ENCODE results near the gene SPDEF. TPM values are rescaled to one million over a fixed set of nuclear protein-coding genes. Genes with fewer than 3 reads are reported as not detected.

The SPDEF gene
- total RNA-seq, 1 experiment from 2014 or later = 0.85 TPM

DNA sequence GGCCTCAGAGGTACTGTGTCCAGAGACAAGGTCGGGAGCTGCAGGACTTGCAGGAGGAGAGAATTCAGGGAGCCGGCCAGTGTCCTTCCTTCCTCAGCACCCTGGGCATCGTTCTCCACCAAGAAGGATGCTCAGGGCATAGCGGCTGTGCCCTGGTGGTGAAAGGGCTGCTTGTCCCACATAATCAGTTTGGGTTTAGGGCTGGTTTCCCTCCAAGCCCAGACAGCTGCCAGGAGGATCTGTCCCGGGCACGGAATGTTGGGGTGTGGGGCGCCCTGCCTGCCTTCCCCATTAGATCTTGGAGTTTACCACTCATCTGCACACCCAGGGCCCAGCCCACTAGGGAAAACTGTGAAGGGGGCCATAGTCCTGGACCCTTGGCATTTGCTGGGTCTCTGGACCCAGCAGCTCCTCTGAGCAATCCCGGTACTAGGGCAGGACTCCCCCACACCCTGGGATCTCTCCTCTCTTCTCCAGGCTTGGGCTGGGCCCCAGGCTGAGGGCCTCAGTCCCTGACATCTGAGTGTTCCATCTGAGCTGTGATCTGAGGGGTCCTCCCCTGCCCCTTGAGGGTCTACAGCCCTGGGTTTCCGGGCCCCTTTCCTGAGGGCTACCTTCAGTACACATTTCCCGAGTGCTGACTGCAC, 18.6 kb upstream of the SPDEF start:
- TF ChIP-seq, protein P1, sequence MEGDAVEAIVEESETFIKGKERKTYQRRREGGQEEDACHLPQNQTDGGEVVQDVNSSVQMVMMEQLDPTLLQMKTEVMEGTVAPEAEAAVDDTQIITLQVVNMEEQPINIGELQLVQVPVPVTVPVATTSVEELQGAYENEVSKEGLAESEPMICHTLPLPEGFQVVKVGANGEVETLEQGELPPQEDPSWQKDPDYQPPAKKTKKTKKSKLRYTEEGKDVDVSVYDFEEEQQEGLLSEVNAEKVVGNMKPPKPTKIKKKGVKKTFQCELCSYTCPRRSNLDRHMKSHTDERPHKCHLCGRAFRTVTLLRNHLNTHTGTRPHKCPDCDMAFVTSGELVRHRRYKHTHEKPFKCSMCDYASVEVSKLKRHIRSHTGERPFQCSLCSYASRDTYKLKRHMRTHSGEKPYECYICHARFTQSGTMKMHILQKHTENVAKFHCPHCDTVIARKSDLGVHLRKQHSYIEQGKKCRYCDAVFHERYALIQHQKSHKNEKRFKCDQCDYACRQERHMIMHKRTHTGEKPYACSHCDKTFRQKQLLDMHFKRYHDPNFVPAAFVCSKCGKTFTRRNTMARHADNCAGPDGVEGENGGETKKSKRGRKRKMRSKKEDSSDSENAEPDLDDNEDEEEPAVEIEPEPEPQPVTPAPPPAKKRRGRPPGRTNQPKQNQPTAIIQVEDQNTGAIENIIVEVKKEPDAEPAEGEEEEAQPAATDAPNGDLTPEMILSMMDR (conservative IDR thresholded peaks at IDR 0.05) = no peak
- no peak for TF ChIP-seq EZH2 (IDR thresholded peaks at IDR 0.05; ENCODE audit: low read depth)
- no peak for DNase-seq
- no peak overlapping the region for H3K27ac ChIP-seq
- BruUV-seq (replicated peaks) = no TSS peak
- no peaks in the 10 kb centered on the region for H3K9me2 ChIP-seq (ENCODE audit: insufficient read depth)
- no peak overlapping the region for H2AFZ ChIP-seq
- intact Hi-C loops (cut with micrococcal nuclease; ENCODE audit: unreplicated experiment) = no loop called here
- H3K4me3 ChIP-seq = no peak overlapping the region
- POLR2A ChIA-PET (ENCODE audit: unreplicated experiment) = interaction anchor here (0.6 kb wide), 1 partner anchor 320 kb away, joined by 16 read pairs; no protein-coding TSS in a partner anchor
- H3K27me3 ChIP-seq (ENCODE audit: insufficient read depth, low read depth) = no peaks in the 10 kb centered on the region
- no peak overlapping the region for H3K4me2 ChIP-seq
- H3K9me3 ChIP-seq (ENCODE audit: insufficient read depth, low read depth) = no peaks in the 10 kb centered on the region
- peaks cover 16% of the 10 kb centered on the region; the same call in 1 of the 2 replicates for H3F3A ChIP-seq (ENCODE audit: insufficient read depth, low read depth)
- H3K79me2 ChIP-seq (ENCODE audit: low read depth) = no peaks in the 10 kb centered on the region
- no peaks in the 10 kb centered on the region for H3K36me3 ChIP-seq (ENCODE audit: low read depth)
- H3K4me1 ChIP-seq (replicated peaks; ENCODE audit: insufficient read depth) = no peaks in the 10 kb centered on the region
- H4K20me1 ChIP-seq (ENCODE audit: insufficient read depth) = no peaks in the 10 kb centered on the region
- CTCF ChIA-PET = no interaction called here

DNA sequence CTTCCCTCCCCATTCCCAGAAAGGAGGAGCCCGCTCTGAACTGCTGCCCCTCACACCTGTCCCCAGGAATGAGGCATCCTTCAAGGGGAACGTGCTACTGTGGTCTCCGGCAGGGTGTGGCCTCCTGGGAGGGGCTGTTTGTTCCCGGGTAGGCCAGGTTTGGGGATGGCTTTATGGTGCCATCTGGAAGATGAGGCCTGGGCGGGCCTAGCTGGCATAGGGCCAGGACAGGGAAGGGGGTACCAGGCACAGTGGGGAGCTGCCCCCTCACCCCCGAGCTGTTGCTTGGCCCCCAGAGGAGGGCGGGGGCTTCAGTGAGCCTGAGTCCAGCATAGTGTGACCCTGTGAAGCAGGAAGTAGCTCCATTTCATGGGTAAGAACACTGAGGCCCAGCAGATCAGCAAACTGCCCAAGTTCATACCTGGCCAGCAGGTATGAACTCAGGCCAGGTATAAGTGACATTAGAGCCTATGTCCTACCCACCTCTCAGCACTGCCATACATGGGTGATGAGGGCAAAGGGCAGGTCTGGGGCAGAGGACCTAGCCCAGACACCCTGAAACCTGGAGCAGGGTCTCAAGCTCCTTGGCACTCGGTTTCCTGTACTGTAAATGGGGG, 17.5 kb upstream of the SPDEF start:
- Histone ChIP-seq H4K20me1 (ENCODE audit: insufficient read depth) (no peaks in the 10 kb centered on the region), H3K9me3 (ENCODE audit: insufficient read depth, low read depth) (no peaks in the 10 kb centered on the region), H3K9me2 (ENCODE audit: insufficient read depth) (no peaks in the 10 kb centered on the region), H3K4me2 (no peak overlapping the region), H3K4me1 (replicated peaks; ENCODE audit: insufficient read depth) (peaks cover 4% of the 10 kb centered on the region), H3K4me3 (no peak overlapping the region), H3K36me3 (ENCODE audit: low read depth) (no peaks in the 10 kb centered on the region), H3K27ac (no peak overlapping the region), H3K27me3 (ENCODE audit: insufficient read depth, low read depth) (no peaks in the 10 kb centered on the region), H3K79me2 (ENCODE audit: low read depth) (no peaks in the 10 kb centered on the region), H2AFZ (no peak overlapping the region), H3F3A (ENCODE audit: insufficient read depth, low read depth) (peaks cover 19% of the 10 kb centered on the region; the same call in 1 of the 2 replicates)
- no TSS peak for BruUV-seq (replicated peaks)
- CTCF ChIA-PET = no interaction called here
- intact Hi-C loops (cut with micrococcal nuclease; ENCODE audit: unreplicated experiment) = no loop called here
- POLR2A ChIA-PET (ENCODE audit: unreplicated experiment) = no interaction called here
- no peak for TF ChIP-seq EZH2 (IDR thresholded peaks at IDR 0.05; ENCODE audit: low read depth)
- TF ChIP-seq, protein P1 (conservative IDR thresholded peaks at IDR 0.05) = no peak
- DNase-seq = no peak

DNA sequence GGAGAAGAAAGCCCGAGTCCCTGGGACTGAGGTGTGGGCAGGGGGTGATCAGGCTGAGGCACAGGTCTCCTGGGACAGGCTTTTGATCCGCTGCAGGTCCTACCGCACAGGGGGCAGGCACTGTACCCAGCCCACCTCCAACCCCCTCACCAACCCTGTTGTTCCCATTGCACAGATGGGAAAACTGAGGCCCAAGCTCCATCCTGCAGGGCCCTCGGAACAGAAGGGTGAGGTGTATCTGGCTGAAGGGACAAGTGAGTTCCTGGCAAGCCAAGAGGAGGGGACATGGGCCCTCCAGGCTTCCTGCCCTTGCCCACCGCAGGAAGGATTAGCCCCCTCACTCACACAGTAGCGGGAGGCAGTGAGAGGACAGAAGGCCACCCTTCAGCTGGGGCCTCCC, 16.5 kb upstream of the SPDEF start:
- Histone ChIP-seq H3K36me3 (ENCODE audit: low read depth) (no peaks in the 10 kb centered on the region), H3K9me2 (ENCODE audit: insufficient read depth) (no peaks in the 10 kb centered on the region), H3K4me1 (replicated peaks; ENCODE audit: insufficient read depth) (peaks cover 15% of the 10 kb centered on the region), H3K79me2 (ENCODE audit: low read depth) (no peaks in the 10 kb centered on the region), H3K27me3 (ENCODE audit: insufficient read depth, low read depth) (no peaks in the 10 kb centered on the region), H2AFZ (no peak overlapping the region), H3K4me2 (no peak overlapping the region), H4K20me1 (ENCODE audit: insufficient read depth) (no peaks in the 10 kb centered on the region), H3K4me3 (no peak overlapping the region), H3F3A (ENCODE audit: insufficient read depth, low read depth) (peaks cover 30% of the 10 kb centered on the region; the same call in 1 of the 2 replicates), H3K9me3 (ENCODE audit: insufficient read depth, low read depth) (no peaks in the 10 kb centered on the region), H3K27ac (no peak overlapping the region)
- CTCF ChIA-PET = no interaction called here
- intact Hi-C loops (cut with micrococcal nuclease; ENCODE audit: unreplicated experiment) = no loop called here
- POLR2A ChIA-PET (ENCODE audit: unreplicated experiment) = no interaction called here
- TF ChIP-seq, protein P1 (conservative IDR thresholded peaks at IDR 0.05) = no peak
- no peak for TF ChIP-seq EZH2 (IDR thresholded peaks at IDR 0.05; ENCODE audit: low read depth)
- no peak for DNase-seq
- BruUV-seq (replicated peaks) = no TSS peak
